ENCODE measurements around the gene TCF21. TPM values are rescaled to one million over a fixed set of nuclear protein-coding genes. Genes with fewer than 3 reads are reported as not detected.

Gene TCF21
- total RNA-seq, 6 experiments from 2014 or later: 0.46 to 1.5 (median 0.99) TPM

DNA sequence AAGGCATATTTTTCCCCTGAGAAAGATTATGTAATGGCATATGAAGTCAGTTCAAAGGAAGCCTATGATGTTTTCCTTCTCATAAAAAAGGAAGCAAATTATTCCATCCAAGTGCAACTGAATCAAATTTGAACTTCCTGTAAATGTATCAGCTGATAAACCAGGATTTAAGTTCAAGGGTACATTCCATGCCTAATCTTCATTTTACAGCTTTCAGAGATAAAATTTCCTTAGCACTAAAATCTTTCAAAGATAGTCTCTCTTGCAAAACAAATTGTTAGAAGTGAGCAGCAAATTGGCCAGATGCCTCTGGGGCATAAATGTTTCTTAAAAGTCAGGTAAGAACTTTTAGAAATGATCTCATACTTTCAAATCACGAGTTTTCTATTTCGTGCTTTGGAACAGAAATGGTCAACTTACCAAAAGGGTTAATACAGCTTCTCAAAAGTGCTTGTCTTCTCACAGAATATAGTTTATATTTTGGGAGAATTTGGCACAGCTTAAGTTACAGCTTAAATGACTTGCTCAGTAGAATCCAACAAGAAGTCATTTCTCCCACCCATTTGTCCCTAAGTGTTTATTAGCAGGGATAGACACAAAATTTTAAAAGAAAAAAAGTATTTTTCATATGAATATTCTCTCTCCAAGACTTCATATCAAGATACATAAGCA lies 2.7 kb upstream of the TCF21 start:
- no peak for TF ChIP-seq POLR2A (IDR thresholded peaks at IDR 0.05)
- TF ChIP-seq, protein P1, sequence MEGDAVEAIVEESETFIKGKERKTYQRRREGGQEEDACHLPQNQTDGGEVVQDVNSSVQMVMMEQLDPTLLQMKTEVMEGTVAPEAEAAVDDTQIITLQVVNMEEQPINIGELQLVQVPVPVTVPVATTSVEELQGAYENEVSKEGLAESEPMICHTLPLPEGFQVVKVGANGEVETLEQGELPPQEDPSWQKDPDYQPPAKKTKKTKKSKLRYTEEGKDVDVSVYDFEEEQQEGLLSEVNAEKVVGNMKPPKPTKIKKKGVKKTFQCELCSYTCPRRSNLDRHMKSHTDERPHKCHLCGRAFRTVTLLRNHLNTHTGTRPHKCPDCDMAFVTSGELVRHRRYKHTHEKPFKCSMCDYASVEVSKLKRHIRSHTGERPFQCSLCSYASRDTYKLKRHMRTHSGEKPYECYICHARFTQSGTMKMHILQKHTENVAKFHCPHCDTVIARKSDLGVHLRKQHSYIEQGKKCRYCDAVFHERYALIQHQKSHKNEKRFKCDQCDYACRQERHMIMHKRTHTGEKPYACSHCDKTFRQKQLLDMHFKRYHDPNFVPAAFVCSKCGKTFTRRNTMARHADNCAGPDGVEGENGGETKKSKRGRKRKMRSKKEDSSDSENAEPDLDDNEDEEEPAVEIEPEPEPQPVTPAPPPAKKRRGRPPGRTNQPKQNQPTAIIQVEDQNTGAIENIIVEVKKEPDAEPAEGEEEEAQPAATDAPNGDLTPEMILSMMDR (IDR thresholded peaks at IDR 0.05): no peak
- Histone ChIP-seq H3K4me1 (peaks cover 0 to 8% (median 1%) of the 10 kb centered on the region in 4 donors), H3K27me3 (peaks cover 8 to 15% of the 10 kb centered on the region in 2 donors), H3K9me3 (no peaks in the 10 kb centered on the region), H3K4me3 (no peak overlapping the region), H3K27ac (no peak overlapping the region), H3K36me3 (no peaks in the 10 kb centered on the region)
- DNase-seq (no peak), ATAC-seq (no peak)
- WGBS (ENCODE audit: insufficient coverage, low coverage, low lambda C conversion rate, missing lambda C conversion rate): 41% methylated on average over 2 of the region's 2 CpGs
- intact Hi-C loops (cut with DNase I): no loop called here

DNA sequence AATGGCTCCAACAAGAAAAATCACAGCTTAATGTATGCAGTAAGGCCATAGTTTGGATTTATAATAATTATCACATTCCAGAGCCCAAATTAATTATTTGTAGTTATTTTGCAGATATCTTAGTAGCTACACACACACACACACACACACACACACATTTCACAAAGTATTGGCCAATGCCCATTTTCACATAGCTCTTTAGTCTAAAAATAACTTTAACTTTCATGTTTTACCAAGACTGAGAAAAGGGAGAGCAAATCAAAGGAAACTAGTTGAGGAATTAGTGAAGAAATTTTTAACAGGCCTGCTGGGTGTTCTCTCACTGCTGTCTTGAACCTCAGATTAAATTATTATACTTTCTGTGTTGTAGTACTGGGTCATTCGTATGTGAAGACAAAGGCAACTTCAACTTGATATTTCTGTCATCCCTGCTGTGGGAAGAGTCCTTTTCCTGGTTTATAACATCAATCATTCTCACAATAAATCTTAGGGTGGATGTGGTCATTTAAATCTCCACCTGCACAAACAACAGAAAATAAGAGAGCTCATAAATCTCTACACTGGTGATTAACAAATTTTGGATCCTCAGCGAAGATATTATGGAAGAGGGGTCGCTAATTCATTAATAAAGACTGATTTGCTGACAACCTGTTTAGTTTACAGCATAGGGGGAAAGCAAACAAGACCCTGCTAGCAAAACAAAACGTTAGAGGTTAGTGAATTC lies 1.6 kb upstream of the TCF21 start:
- ATAC-seq (no peak), DNase-seq (no peak)
- Histone ChIP-seq H3K4me3 (no peak overlapping the region), H3K36me3 (no peaks in the 10 kb centered on the region), H3K9me3 (no peaks in the 10 kb centered on the region), H3K4me1 (peaks cover 0 to 10% (median 2%) of the 10 kb centered on the region in 4 donors), H3K27ac (no peak overlapping the region), H3K27me3 (peaks cover 9 to 23% of the 10 kb centered on the region in 2 donors)
- intact Hi-C loops (cut with DNase I): no loop called here
- TF ChIP-seq, protein P1 (IDR thresholded peaks at IDR 0.05): no peak
- TF ChIP-seq POLR2A (IDR thresholded peaks at IDR 0.05): no peak
- 30% methylated on average over 4 of the region's 4 CpGs for WGBS (ENCODE audit: insufficient coverage, low coverage, low lambda C conversion rate, missing lambda C conversion rate)

DNA sequence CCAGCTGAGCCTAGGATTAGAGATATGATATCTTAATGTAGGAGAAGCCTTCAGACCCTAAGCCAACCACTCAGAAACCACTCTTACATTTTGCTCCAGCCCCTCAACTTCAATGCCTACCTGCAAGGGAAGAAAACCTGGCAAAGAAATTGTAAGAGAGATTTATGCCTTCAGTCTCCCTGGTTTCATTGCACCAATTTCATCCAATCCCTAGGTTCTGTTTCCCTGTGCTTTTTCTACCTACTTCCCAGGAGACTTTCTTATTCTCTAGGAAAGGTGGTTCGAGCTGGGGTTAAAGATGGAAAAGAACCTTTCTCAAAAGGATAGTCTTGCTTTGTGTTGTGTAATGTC lies 1.1 kb upstream of the TCF21 start:
- ATAC-seq (no peak), DNase-seq (no peak)
- Histone ChIP-seq H3K9me3 (no peaks in the 10 kb centered on the region), H3K27ac (no peak overlapping the region), H3K27me3 (peaks cover 14 to 28% of the 10 kb centered on the region in 2 donors), H3K4me3 (no peak overlapping the region), H3K4me1 (peaks cover 0 to 12% (median 2%) of the 10 kb centered on the region in 4 donors), H3K36me3 (no peaks in the 10 kb centered on the region)
- 33% methylated on average over 1 of the region's 1 CpG for WGBS (ENCODE audit: insufficient coverage, low coverage, low lambda C conversion rate, missing lambda C conversion rate)
- intact Hi-C loops (cut with DNase I): no loop called here
- no peak for TF ChIP-seq POLR2A (IDR thresholded peaks at IDR 0.05)
- TF ChIP-seq, protein P1 (IDR thresholded peaks at IDR 0.05): no peak

DNA sequence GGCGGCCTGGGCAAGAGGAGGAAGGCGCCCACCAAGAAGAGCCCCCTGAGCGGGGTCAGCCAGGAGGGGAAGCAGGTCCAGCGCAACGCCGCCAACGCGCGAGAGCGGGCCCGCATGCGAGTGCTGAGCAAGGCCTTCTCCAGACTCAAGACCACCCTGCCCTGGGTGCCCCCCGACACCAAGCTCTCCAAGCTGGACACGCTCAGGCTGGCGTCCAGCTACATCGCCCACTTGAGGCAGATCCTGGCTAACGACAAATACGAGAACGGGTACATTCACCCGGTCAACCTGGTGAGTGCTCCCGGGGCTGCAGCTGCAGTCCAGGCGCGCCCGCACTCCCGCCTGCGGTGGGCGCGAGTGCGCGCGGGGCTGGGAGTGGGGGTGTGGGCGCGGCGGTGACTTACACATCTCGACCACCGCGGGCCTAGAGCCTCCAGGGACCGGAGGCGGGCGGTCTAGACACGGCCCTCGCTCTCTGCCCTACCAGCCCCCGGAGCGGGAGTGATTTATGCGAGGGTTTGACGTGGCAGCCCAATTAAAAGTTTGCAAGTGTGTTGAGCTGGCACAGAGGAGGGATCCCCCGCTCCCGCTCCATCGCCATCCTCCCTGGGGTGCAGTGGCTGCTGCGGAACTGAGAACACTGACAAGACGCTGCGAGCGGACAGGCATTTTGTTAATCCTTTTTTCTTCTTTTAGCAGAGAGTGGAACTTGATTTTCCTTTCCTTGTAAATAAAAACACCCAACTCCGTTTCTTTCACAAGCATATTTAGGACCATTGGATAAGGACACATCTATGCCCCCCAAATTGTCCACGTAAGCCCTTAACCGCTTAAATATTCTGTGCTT lies 867 bp downstream of the TCF21 start:
- Histone ChIP-seq H3K4me1 (peaks cover 0 to 15% (median 2%) of the 10 kb centered on the region in 4 donors), H3K36me3 (no peaks in the 10 kb centered on the region), H3K4me3 (peak overlapping the region; percentile 10 to 39 (median 29)), H3K9me3 (no peaks in the 10 kb centered on the region), H3K27me3 (peaks cover 23 to 39% of the 10 kb centered on the region in 2 donors), H3K27ac (peak overlapping the region; percentile 22 to 52 (median 50))
- ATAC-seq: peak in 3 of 4 donors; percentile 4 to 37 (median 14)
- 8% methylated on average over 14 of the region's 56 CpGs for WGBS (ENCODE audit: insufficient coverage, low coverage, low lambda C conversion rate, missing lambda C conversion rate)
- DNase-seq: no peak
- TF ChIP-seq, protein P1 (IDR thresholded peaks at IDR 0.05): no peak
- TF ChIP-seq POLR2A (IDR thresholded peaks at IDR 0.05): no peak
- intact Hi-C loops (cut with DNase I): no loop called here

All from right lobe of liver (tissue), 6 donors.